GM12878 (cell line): Measurements from ENCODE around the gene CCR7.

Source experiments
- CTCF ChIP-seq, 3 experiments: IDR thresholded peaks in 2 of 3; conservative IDR thresholded peaks in 1 of 3; 2 replicates each; pipeline ENCODE4 v1.5.1; 2011; ENCODE audit warnings: low read depth in 3 of 3, low read length in 3 of 3, mild to moderate bottlenecking in 3 of 3, control low read depth in 2 of 3, moderate library complexity in 2 of 3, inconsistent platforms in 1 of 3, mixed read lengths in 1 of 3; ENCODE audit not compliant: control insufficient read depth in 2 of 3, insufficient read depth in 1 of 3; ENCODE audit errors: extremely low read depth in 1 of 3
- E2F4 ChIP-seq: IDR thresholded peaks from 2 replicates; pipeline ENCODE4 v1.6.1; 2012; ENCODE audit warnings: low read depth, low read length, improper control_type of control experiment
- EZH2 ChIP-seq: IDR thresholded peaks from 2 replicates; pipeline ENCODE4 v1.6.1; 2012; ENCODE audit warnings: low read depth, mild to moderate bottlenecking, control low read depth, inconsistent platforms, low read length, borderline replicate concordance; ENCODE audit not compliant: control insufficient read depth
- MXI1 ChIP-seq: fragments of 150-350 bp; IDR thresholded peaks from 2 replicates; pipeline ENCODE4 v1.6.1; 2011; ENCODE audit warnings: low read depth, mild to moderate bottlenecking, inconsistent platforms, low read length, improper control_type of control experiment
- NFXL1 ChIP-seq: fragments of 450-650 bp; IDR thresholded peaks from 2 replicates; pipeline ENCODE4 v1.6.1; 2017; ENCODE audit warnings: antibody characterized with exemption, mild to moderate bottlenecking, borderline replicate concordance
- RAD21 ChIP-seq: IDR thresholded peaks from 2 replicates; pipeline ENCODE4 v1.6.1; 2011; ENCODE audit warnings: mild to moderate bottlenecking, low read depth, low read length, moderate library complexity; ENCODE audit not compliant: insufficient read depth
- STAT1 ChIP-seq: fragments of 450-650 bp; conservative IDR thresholded peaks from 2 replicates; pipeline ENCODE4 v1.6.1; 2014; ENCODE audit warnings: antibody characterized with exemption, mild to moderate bottlenecking
- SUPT20H ChIP-seq: IDR thresholded peaks from 2 replicates; pipeline ENCODE4 v1.6.1; 2011; ENCODE audit warnings: low read depth, mild to moderate bottlenecking, low read length, moderate library complexity, borderline replicate concordance; ENCODE audit not compliant: control insufficient read depth

GRCh38 chr17:40506786-40507185 lies 58.5 kb downstream of the CCR7 start:
- TF ChIP-seq NFXL1 (no peak), MXI1 (no peak), RAD21 (no peak), EZH2 (no peak), CTCF (IDR thresholded peaks at IDR 0.05 in 2 of 3, conservative IDR thresholded peaks at IDR 0.05 in 1 of 3; ENCODE audit: control insufficient read depth in 2 of 3, extremely low read depth in 1 of 3, insufficient read depth in 1 of 3, low read depth in 3 of 3, low read length in 3 of 3) (no peak), E2F4 (no peak), SUPT20H (no peak), STAT1 (no peak)
